ENCODE data around the gene AGPAT2. TPM values are rescaled to one million over a fixed set of nuclear protein-coding genes. Genes with fewer than 3 reads are reported as not detected.
"Not testable (repeated sequence)": the region's sequence is repeated elsewhere in the genome, so short reads cannot be mapped to it uniquely, and the experiment has no call there.

The AGPAT2 gene
- total and polyA plus RNA-seq, 5 donors from 2014 or later, result 11.0 to 22.1 (median 20.3) TPM

- not testable (repeated sequence) for H3K4me3 ChIP-seq (ENCODE audit: low read depth, low read length); H3K4me1 Mint-ChIP-seq; H3K36me3 ChIP-seq (ENCODE audit: control insufficient read depth, insufficient read depth, low read length); H3K4me1 ChIP-seq (ENCODE audit: control insufficient read depth, insufficient read depth, low read length, poor library complexity, severe bottlenecking); H3K9me3 ChIP-seq (ENCODE audit: control insufficient read depth in 2 of 2, low read length in 2 of 2); H3K27me3 ChIP-seq (ENCODE audit: control insufficient read depth, insufficient read depth, low read length); H3K4me3 Mint-ChIP-seq; H3K9me3 Mint-ChIP-seq; ATAC-seq (ENCODE audit: low read depth in 2 of 2); H3K36me3 Mint-ChIP-seq; DNase-seq; H3K27ac Mint-ChIP-seq; H3K27ac ChIP-seq (ENCODE audit: insufficient read depth, low read length, poor library complexity, severe bottlenecking)
- H3K27me3 Mint-ChIP-seq, result peaks cover 13% of the 10 kb centered on the region
Observed at GRCh38 chr9:136632491-136633106, 54.7 kb downstream of the AGPAT2 start.

DNA sequence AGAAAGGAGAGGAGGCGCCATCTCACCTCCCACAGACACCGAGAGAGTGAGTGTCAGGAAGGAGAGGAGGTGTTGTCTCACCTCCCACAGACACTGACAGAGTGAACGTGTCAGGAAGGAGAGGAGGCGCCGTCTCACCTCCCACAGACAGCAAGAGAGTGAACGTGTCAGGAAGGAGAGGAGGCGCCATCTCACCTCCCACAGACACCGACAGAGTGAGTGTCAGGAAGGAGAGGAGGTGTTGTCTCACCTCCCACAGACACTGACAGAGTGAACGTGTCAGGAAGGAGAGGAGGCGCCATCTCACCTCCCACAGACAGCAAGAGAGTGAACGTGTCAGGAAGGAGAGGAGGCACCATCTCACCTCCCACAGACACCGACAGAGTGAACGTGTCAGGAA is 55.2 kb downstream of the AGPAT2 start:
- DNase-seq; H3K4me1 ChIP-seq (ENCODE audit: control insufficient read depth, insufficient read depth, low read length, poor library complexity, severe bottlenecking); ATAC-seq (ENCODE audit: low read depth in 2 of 2): not testable (repeated sequence)

GRCh38 chr9:136631038-136632000 is 55.9 kb downstream of the AGPAT2 start:
- no peaks in the 10 kb centered on the region for H3K36me3 Mint-ChIP-seq
- no peaks in the 10 kb centered on the region for H3K9me3 Mint-ChIP-seq
- ATAC-seq (ENCODE audit: low read depth in 2 of 2) (peak; percentile 87 to 94), DNase-seq (peak; percentile 67 to 83 (median 72))
- H3K27me3 Mint-ChIP-seq, result peaks cover 16% of the 10 kb centered on the region
- Histone ChIP-seq H3K4me1 (ENCODE audit: control insufficient read depth, insufficient read depth, low read length, poor library complexity, severe bottlenecking) (no peaks in the 10 kb centered on the region), H3K36me3 (ENCODE audit: control insufficient read depth, insufficient read depth, low read length) (no peaks in the 10 kb centered on the region), H3K9me3 (ENCODE audit: control insufficient read depth in 2 of 2, low read length in 2 of 2) (no peaks in the 10 kb centered on the region), H3K27ac (ENCODE audit: insufficient read depth, low read length, poor library complexity, severe bottlenecking) (no peak overlapping the region), H3K4me3 (ENCODE audit: low read depth, low read length) (no peak overlapping the region), H3K27me3 (ENCODE audit: control insufficient read depth, insufficient read depth, low read length) (no peaks in the 10 kb centered on the region)
- H3K4me1 Mint-ChIP-seq, result no peaks in the 10 kb centered on the region
- H3K4me3 Mint-ChIP-seq, result no peak overlapping the region
- H3K27ac Mint-ChIP-seq, result no peak overlapping the region

More for the DNA sequence above, 55.2 kb downstream of the AGPAT2 start:
- not testable (repeated sequence) for H3K36me3 ChIP-seq (ENCODE audit: control insufficient read depth, insufficient read depth, low read length); H3K9me3 ChIP-seq (ENCODE audit: control insufficient read depth in 2 of 2, low read length in 2 of 2); H3K27me3 ChIP-seq (ENCODE audit: control insufficient read depth, insufficient read depth, low read length); H3K9me3 Mint-ChIP-seq; H3K4me3 Mint-ChIP-seq; H3K4me1 Mint-ChIP-seq; H3K27ac ChIP-seq (ENCODE audit: insufficient read depth, low read length, poor library complexity, severe bottlenecking); H3K4me3 ChIP-seq (ENCODE audit: low read depth, low read length); H3K36me3 Mint-ChIP-seq; H3K27ac Mint-ChIP-seq
- peaks cover 16% of the 10 kb centered on the region for H3K27me3 Mint-ChIP-seq

GRCh38 chr9:136630662-136630992 is 56.6 kb downstream of the AGPAT2 start:
- Histone ChIP-seq H3K4me1 (ENCODE audit: control insufficient read depth, insufficient read depth, low read length, poor library complexity, severe bottlenecking) (no peaks in the 10 kb centered on the region), H3K27ac (ENCODE audit: insufficient read depth, low read length, poor library complexity, severe bottlenecking) (no peak overlapping the region), H3K9me3 (ENCODE audit: control insufficient read depth in 2 of 2, low read length in 2 of 2) (no peaks in the 10 kb centered on the region), H3K27me3 (ENCODE audit: control insufficient read depth, insufficient read depth, low read length) (no peaks in the 10 kb centered on the region), H3K36me3 (ENCODE audit: control insufficient read depth, insufficient read depth, low read length) (no peaks in the 10 kb centered on the region), H3K4me3 (ENCODE audit: low read depth, low read length) (no peak overlapping the region)
- H3K36me3 Mint-ChIP-seq, result no peaks in the 10 kb centered on the region
- peak overlapping the region in 1 of 3 donors; percentile 56 for H3K27ac Mint-ChIP-seq
- H3K4me1 Mint-ChIP-seq, result no peaks in the 10 kb centered on the region
- no peaks in the 10 kb centered on the region for H3K9me3 Mint-ChIP-seq
- DNase-seq, result no peak
- ATAC-seq (ENCODE audit: low read depth in 2 of 2), result no peak
- no peak overlapping the region for H3K4me3 Mint-ChIP-seq
- H3K27me3 Mint-ChIP-seq, result peaks cover 12% of the 10 kb centered on the region

DNA sequence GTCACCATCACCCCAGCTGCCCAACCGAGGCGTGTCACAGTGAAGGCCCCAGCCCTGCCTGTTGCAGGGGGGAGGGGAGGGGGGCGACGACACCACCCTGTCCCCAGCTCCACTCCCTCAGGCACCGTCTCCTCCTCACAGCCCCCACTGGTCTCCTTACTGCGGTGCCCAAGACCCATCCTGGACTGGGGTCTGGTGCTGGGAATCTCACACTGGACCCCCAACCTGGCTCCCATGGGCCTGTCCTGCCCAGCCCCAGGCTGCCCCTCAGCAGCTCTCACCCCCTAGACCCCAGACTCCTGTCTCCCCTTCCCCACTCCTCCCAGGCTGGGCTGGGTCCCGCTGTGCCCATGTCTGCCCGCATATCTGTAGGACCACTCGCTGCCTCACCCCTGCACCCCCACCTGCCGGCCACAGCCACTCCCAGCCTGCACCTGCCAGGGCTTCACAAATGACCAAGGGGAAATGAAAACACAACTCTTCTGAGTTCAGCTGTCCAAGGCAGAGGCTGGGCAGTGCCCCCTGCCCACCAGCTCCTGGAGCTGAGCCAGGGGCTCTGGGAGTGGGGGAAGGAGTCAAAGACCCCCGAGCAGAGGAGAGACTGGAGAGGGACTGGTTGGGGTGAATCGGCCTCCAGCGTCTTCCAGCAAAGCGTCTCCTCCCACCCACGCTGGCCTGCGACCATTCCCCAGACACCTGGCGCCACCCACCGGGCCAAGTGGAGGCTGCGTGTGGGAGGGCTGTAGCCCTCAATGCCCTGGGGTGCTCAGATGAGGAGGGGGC is 57.2 kb downstream of the AGPAT2 start:
- Histone ChIP-seq H3K4me1 (ENCODE audit: control insufficient read depth, insufficient read depth, low read length, poor library complexity, severe bottlenecking) (no peaks in the 10 kb centered on the region), H3K4me3 (ENCODE audit: low read depth, low read length) (no peak overlapping the region), H3K27ac (ENCODE audit: insufficient read depth, low read length, poor library complexity, severe bottlenecking) (no peak overlapping the region), H3K36me3 (ENCODE audit: control insufficient read depth, insufficient read depth, low read length) (no peaks in the 10 kb centered on the region), H3K27me3 (ENCODE audit: control insufficient read depth, insufficient read depth, low read length) (no peaks in the 10 kb centered on the region), H3K9me3 (ENCODE audit: control insufficient read depth in 2 of 2, low read length in 2 of 2) (no peaks in the 10 kb centered on the region)
- no peaks in the 10 kb centered on the region for H3K36me3 Mint-ChIP-seq
- no peaks in the 10 kb centered on the region for H3K9me3 Mint-ChIP-seq
- H3K27me3 Mint-ChIP-seq, result peaks cover 12% of the 10 kb centered on the region
- peak overlapping the region in 1 of 4 donors; percentile 7 for H3K4me3 Mint-ChIP-seq
- ATAC-seq (ENCODE audit: low read depth in 2 of 2) (peak; percentile 47 to 49), DNase-seq (peak; percentile 43 to 48 (median 46))
- H3K4me1 Mint-ChIP-seq, result no peaks in the 10 kb centered on the region
- peak overlapping the region in 2 of 3 donors; percentile 56 to 87 for H3K27ac Mint-ChIP-seq

DNA sequence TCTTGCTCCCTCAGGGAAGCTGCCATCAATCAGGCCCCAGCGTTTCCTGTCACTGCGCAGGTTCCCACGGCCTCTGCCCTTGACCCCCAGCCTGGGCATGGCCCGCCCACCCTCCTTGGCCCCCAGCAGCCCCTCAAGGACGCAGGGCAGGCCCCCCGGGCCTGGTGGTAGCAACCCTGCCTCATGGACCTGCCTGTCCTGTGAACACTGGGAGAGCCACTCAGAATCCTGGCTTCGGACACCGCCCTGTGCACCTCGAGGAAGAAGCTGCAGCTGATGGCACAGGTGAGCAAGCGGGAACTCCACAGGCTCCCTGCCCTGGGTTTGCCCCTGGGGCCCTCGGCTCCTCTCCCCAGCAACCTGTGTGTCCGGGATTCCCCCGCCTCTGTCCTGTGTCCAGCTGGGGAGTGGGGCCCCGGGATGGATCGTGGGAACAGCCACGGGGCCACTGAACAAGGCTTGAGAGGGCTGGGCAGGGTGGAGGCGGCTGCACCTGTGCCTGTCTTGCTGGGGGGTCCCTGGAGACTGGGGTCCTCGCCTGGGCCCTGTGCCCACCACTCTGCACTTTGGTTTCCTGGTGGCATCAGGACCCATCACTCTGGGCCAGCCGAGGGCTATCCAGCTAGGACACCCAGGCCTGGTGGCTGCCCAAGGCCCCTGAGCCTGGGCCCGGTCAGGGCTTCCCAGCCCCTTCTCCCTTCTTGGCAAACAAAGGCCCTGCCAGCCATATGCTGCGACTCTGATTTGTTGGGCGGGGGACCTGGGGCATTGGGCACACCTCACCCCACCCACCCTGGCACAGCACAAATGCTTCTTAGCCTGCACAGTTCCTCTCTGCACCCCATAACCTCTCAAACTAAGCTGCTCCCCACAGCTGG is 58.0 kb downstream of the AGPAT2 start:
- Histone ChIP-seq H3K4me1 (ENCODE audit: control insufficient read depth, insufficient read depth, low read length, poor library complexity, severe bottlenecking) (no peaks in the 10 kb centered on the region), H3K9me3 (ENCODE audit: control insufficient read depth in 2 of 2, low read length in 2 of 2) (no peaks in the 10 kb centered on the region), H3K4me3 (ENCODE audit: low read depth, low read length) (no peak overlapping the region), H3K36me3 (ENCODE audit: control insufficient read depth, insufficient read depth, low read length) (no peaks in the 10 kb centered on the region), H3K27me3 (ENCODE audit: control insufficient read depth, insufficient read depth, low read length) (no peaks in the 10 kb centered on the region), H3K27ac (ENCODE audit: insufficient read depth, low read length, poor library complexity, severe bottlenecking) (no peak overlapping the region)
- no peak overlapping the region for H3K27ac Mint-ChIP-seq
- no peaks in the 10 kb centered on the region for H3K9me3 Mint-ChIP-seq
- no peaks in the 10 kb centered on the region for H3K36me3 Mint-ChIP-seq
- no peaks in the 10 kb centered on the region for H3K4me1 Mint-ChIP-seq
- ATAC-seq (ENCODE audit: low read depth in 2 of 2), result no peak
- no peak for DNase-seq
- no peak overlapping the region for H3K4me3 Mint-ChIP-seq
- H3K27me3 Mint-ChIP-seq, result peaks cover 6% of the 10 kb centered on the region

DNA sequence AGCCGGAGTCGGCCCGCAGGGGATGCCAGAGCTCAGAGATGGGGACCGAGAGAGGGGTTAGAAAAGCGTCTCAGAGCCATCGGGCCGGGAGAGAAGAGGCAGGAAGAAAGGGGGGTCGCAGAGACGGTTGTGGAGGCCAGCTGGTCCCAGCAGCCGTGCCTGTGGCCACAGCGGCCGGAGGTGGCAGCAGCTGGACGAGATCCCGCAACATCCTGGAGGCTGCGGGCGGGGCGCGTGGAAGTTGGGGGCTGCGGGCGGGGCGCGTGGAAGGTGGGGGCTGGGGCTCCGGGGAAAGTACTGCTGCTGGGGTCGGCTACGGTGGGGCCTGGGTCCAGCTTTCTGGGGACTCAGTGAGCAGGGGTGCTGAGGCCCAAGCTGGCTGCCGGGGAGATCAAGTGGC is 59.0 kb downstream of the AGPAT2 start:
- no peak overlapping the region for H3K27ac Mint-ChIP-seq
- DNase-seq, result no peak
- H3K4me1 ChIP-seq (ENCODE audit: control insufficient read depth, insufficient read depth, low read length, poor library complexity, severe bottlenecking), result no peaks in the 10 kb centered on the region

More for the DNA sequence above, 59.0 kb downstream of the AGPAT2 start:
- ATAC-seq (ENCODE audit: low read depth in 2 of 2), result no peak
- H3K27ac ChIP-seq (ENCODE audit: insufficient read depth, low read length, poor library complexity, severe bottlenecking), result no peak overlapping the region
- Mint-ChIP-seq H3K9me3 (no peaks in the 10 kb centered on the region), H3K4me1 (no peaks in the 10 kb centered on the region), H3K4me3 (peak overlapping the region in 1 of 4 donors; percentile 29), H3K27me3 (peaks cover 6% of the 10 kb centered on the region), H3K36me3 (no peaks in the 10 kb centered on the region)
- H3K4me3 ChIP-seq (ENCODE audit: low read depth, low read length), result no peak overlapping the region
- H3K27me3 ChIP-seq (ENCODE audit: control insufficient read depth, insufficient read depth, low read length), result no peaks in the 10 kb centered on the region
- H3K9me3 ChIP-seq (ENCODE audit: control insufficient read depth in 2 of 2, low read length in 2 of 2), result no peaks in the 10 kb centered on the region
- no peaks in the 10 kb centered on the region for H3K36me3 ChIP-seq (ENCODE audit: control insufficient read depth, insufficient read depth, low read length)

Data from CD4-positive, CD25-positive, alpha-beta regulatory T cell (primary cell).